GM23248 (cell line): ENCODE data around the gene DLG1.

Source experiments
- EZH2 ChIP-seq: fragments of 200-600 bp; sonication (generic); IDR thresholded peaks from 2 replicates; pipeline ENCODE4 v1.6.1; 2018; ENCODE audit warnings: antibody characterized with exemption, mild to moderate bottlenecking; ENCODE audit not compliant: insufficient read depth, poor library complexity, severe bottlenecking
- EZH2phosphoT487 ChIP-seq: fragments of 200-600 bp; sonication (generic); IDR thresholded peaks from 2 replicates; pipeline ENCODE4 v1.6.1; 2018; ENCODE audit warnings: antibody characterized with exemption, moderate library complexity, mild to moderate bottlenecking, low read depth; ENCODE audit not compliant: insufficient read depth

DNA sequence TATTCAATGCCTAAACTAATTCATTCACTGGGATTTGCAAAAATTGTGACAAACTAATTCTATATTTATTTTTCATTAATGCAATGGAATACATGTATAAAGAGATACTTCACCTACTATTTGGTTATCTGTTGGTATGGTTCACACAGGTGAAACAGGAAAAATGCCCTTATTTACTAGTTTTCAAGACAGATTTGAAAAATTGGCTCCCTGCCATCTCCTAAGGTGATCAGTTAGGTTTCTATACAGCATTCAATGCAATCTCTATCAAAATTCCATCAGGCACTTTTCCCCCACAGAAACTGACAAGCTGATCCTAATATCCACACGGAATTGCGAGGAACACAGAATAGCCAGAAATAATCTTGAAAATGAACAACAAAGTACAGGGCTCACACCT lies 101.1 kb downstream of the DLG1 start:
- no peak for TF ChIP-seq EZH2phosphoT487
- TF ChIP-seq EZH2: no peak
